GM12878 (cell line): ENCODE measurements around the gene SLC47A2. TPM values are rescaled to one million over a fixed set of nuclear protein-coding genes. Genes with fewer than 3 reads are reported as not detected.

Experiments used
- ATAC-seq: fragments of 200-7000 bp; cut with Tn5 transposase; 3 replicates; pipeline ENCODE4 v1.9.1; 2020; ENCODE audit warnings: mild to moderate bottlenecking, moderate library complexity
- BruUV-seq: library from RNA; stranded (reverse); fragments of 400-500 nt; replicated peaks from 2 replicates; lab custom pipeline; 2021; lab: Mats Ljungman, UMichigan
- CTCF ChIA-PET: fragments of 300-600 bp; sonication (Branson Sonifier 250); formaldehyde crosslinking; extraction: SDS; loops from one replicate; lab custom pipeline; 2021; ENCODE audit warnings: inconsistent platforms; lab: Yijun Ruan, JAX
- POLR2A ChIA-PET: fragments of 350-600 bp; formaldehyde crosslinking; extraction: SDS; loops from one replicate; lab custom pipeline; 2021; ENCODE audit warnings: inconsistent platforms; lab: Charles Lee
- RAD21 ChIA-PET: fragments of 300-600 bp; sonication (Branson Sonifier 250); formaldehyde crosslinking; loops from one replicate; lab custom pipeline; 2023; ENCODE audit warnings: antibody characterized with exemption; ENCODE audit not compliant: unreplicated experiment; lab: Charles Lee
- SMC1A ChIA-PET: fragments of 300-600 bp; sonication (Branson Sonifier 250); formaldehyde crosslinking; loops from one replicate; lab custom pipeline; 2023; ENCODE audit not compliant: unreplicated experiment, uncharacterized antibody; lab: Charles Lee
- DNase-seq: peaks from one replicate; pipeline ENCODE4 v3.0.0-alpha.2; 2011; ENCODE audit warnings: low read depth, low spot score
- FAIRE-seq: peaks from 3 replicates; lab custom pipeline; 2011; peaks lifted over from hg19 to GRCh38; lab: Jason Lieb, UNC
- H2AFZ ChIP-seq: 2 replicates; pipeline ENCODE4 v1.6.0; 2011; ENCODE audit warnings: low read depth, low read length, control low read depth; ENCODE audit not compliant: control insufficient read depth
- H3K27ac ChIP-seq: 2 replicates; pipeline ENCODE4 v1.5.1; 2011; ENCODE audit warnings: control low read depth; ENCODE audit not compliant: control insufficient read depth, insufficient read depth
- H3K27me3 ChIP-seq, 2 experiments: replicated peaks in 1 of 2; 2 replicates each; pipeline versions ENCODE4 v1.6.0 to v1.6.1; 2011; ENCODE audit warnings: low read length in 1 of 2; ENCODE audit not compliant: control insufficient read depth in 2 of 2, insufficient read depth in 2 of 2
- H3K36me3 ChIP-seq, 2 experiments: 2 replicates each; pipeline ENCODE4 v1.5.1; 2011; ENCODE audit warnings: low read length in 1 of 2; ENCODE audit not compliant: control insufficient read depth in 2 of 2, insufficient read depth in 2 of 2
- H3K4me1 ChIP-seq: 2 replicates; pipeline ENCODE4 v1.6.1; 2011; ENCODE audit warnings: mild to moderate bottlenecking, low read length, moderate library complexity, mixed read lengths; ENCODE audit not compliant: control insufficient read depth, insufficient read depth
- H3K4me2 ChIP-seq: 2 replicates; pipeline ENCODE4 v1.6.0; 2011; ENCODE audit warnings: control low read depth; ENCODE audit not compliant: control insufficient read depth, insufficient read depth
- H3K4me3 ChIP-seq: fragments of 200-600 bp; sonication (generic); 2 replicates; pipeline ENCODE4 v1.5.1; 2016
- H3K79me2 ChIP-seq: 2 replicates; pipeline ENCODE4 v1.6.0; 2011; ENCODE audit warnings: low read length; ENCODE audit not compliant: control insufficient read depth, insufficient read depth
- H3K9ac ChIP-seq: 2 replicates; pipeline ENCODE4 v1.8.0; 2011; ENCODE audit warnings: low read length, control low read depth, mixed read lengths; ENCODE audit not compliant: control insufficient read depth, insufficient read depth
- H3K9me3 ChIP-seq: replicated peaks from 3 replicates; pipeline ENCODE4 v1.5.1; 2011; ENCODE audit warnings: mild to moderate bottlenecking, low read length; ENCODE audit not compliant: control insufficient read depth, insufficient read depth
- H4K20me1 ChIP-seq: 2 replicates; pipeline ENCODE4 v1.6.0; 2011; ENCODE audit not compliant: control insufficient read depth, insufficient read depth
- ASH2L ChIP-seq: fragments of 300-600, 200-600 bp; sonication (generic); IDR thresholded peaks from 2 replicates; pipeline ENCODE4 v1.6.1; 2017; ENCODE audit warnings: low read depth, mild to moderate bottlenecking, borderline replicate concordance
- ATF7 ChIP-seq: fragments of 450-650 bp; IDR thresholded peaks from 2 replicates; pipeline ENCODE4 v1.6.1; 2016; ENCODE audit warnings: low read depth, mild to moderate bottlenecking
- BCL11A ChIP-seq: IDR thresholded peaks from 2 replicates; pipeline ENCODE4 v1.6.1; 2011; ENCODE audit warnings: low read depth, low read length
- CBX3 ChIP-seq: fragments of 200-600 bp; sonication (generic); IDR thresholded peaks from 2 replicates; pipeline ENCODE4 v1.6.1; 2016; ENCODE audit warnings: low read depth, borderline replicate concordance
- CBX5 ChIP-seq: sonication (generic); IDR thresholded peaks from 2 replicates; pipeline ENCODE4 v1.6.1; 2016; ENCODE audit warnings: low read depth, moderate library complexity, mild to moderate bottlenecking, inconsistent platforms
- CHD1 ChIP-seq: IDR thresholded peaks from 2 replicates; pipeline ENCODE4 v1.6.1; 2012; ENCODE audit warnings: low read depth, low read length, improper control_type of control experiment
- FOS ChIP-seq: IDR thresholded peaks from 3 replicates; pipeline ENCODE4 v1.6.1; 2011; ENCODE audit warnings: borderline replicate concordance; ENCODE audit not compliant: insufficient read length; ENCODE audit errors: extremely low read depth
- HDGF ChIP-seq: fragments of 450-650 bp; IDR thresholded peaks from 2 replicates; pipeline ENCODE4 v1.6.1; 2016; ENCODE audit warnings: antibody characterized with exemption
- IKZF1 ChIP-seq: fragments of 450-650 bp; conservative IDR thresholded peaks from 2 replicates; pipeline ENCODE4 v1.6.1; 2017; ENCODE audit warnings: antibody characterized with exemption, mild to moderate bottlenecking
- MYC ChIP-seq: IDR thresholded peaks from 2 replicates; pipeline ENCODE4 v1.6.1; 2011; ENCODE audit warnings: mild to moderate bottlenecking, low read length, moderate library complexity, inconsistent platforms; ENCODE audit not compliant: insufficient read depth, insufficient replicate concordance, insufficient read length, severe bottlenecking
- NR2C1 ChIP-seq: fragments of 450-650 bp; IDR thresholded peaks from 2 replicates; pipeline ENCODE4 v1.6.1; 2017; ENCODE audit warnings: antibody characterized with exemption, mild to moderate bottlenecking, moderate library complexity
- NRF1 ChIP-seq: conservative IDR thresholded peaks from 2 replicates; pipeline ENCODE4 v1.6.1; 2011; ENCODE audit warnings: mild to moderate bottlenecking, low read depth, low read length, improper control_type of control experiment
- RUNX3 ChIP-seq: IDR thresholded peaks from 2 replicates; pipeline ENCODE4 v1.6.1; 2012; ENCODE audit warnings: low read length, inconsistent platforms
- SKIL ChIP-seq: fragments of 450-650 bp; IDR thresholded peaks from 2 replicates; pipeline ENCODE4 v1.6.1; 2017; ENCODE audit warnings: mild to moderate bottlenecking, low read depth, inconsistent platforms; ENCODE audit not compliant: poor library complexity, severe bottlenecking
- USF1 ChIP-seq: IDR thresholded peaks from 2 replicates; pipeline ENCODE4 v1.6.1; 2011; ENCODE audit warnings: borderline replicate concordance, low read depth, mild to moderate bottlenecking, moderate library complexity, mixed read lengths, low read length; ENCODE audit not compliant: insufficient read depth; ENCODE audit errors: extremely low read length
- ZBTB4 ChIP-seq: fragments of 450-650 bp; formaldehyde crosslinking; IDR thresholded peaks from 2 replicates; pipeline ENCODE4 v1.4.0; 2022; ENCODE audit warnings: mild to moderate bottlenecking, moderate library complexity
- WGBS: methylation state at CpG from one replicate; pipeline ENCODE4 v1.1.6; 2016; ENCODE audit warnings: low lambda C conversion rate; ENCODE audit not compliant: insufficient replicate concordance, insufficient coverage; ENCODE audit errors: missing lambda C conversion rate; 5-methylcytosine and 5-hydroxymethylcytosine counted together
- in situ Hi-C: fragments of 300-500 bp; cut with MboI; formaldehyde crosslinking; loops from 9 replicates; pipeline ENCODE4 v1.14.3; 2018; ENCODE audit warnings: mixed read lengths
- intact Hi-C: fragments of 100-400 bp; cut with micrococcal nuclease; formaldehyde crosslinking; loops from one replicate; pipeline ENCODE4 v1.14.2; 2022; ENCODE audit not compliant: unreplicated experiment
- polyA plus RNA-seq, 11 experiments: library from polyadenylated mRNA; depleted of rRNA in 4 of 11; unstranded in 6 of 11; stranded (reverse) in 5 of 11; fragments of >200 nt; fragmentation: Nextera tagmentation in 4 of 11; fragmentation: Illumina TruSeq in 1 of 11; extraction: Ambion mirVana in 4 of 11; extraction: Trizol in 1 of 11; gene quantifications; 1 replicate in 1 of 11; 2 replicates in 10 of 11; pipeline versions ENCODE4 v1.2.1 to v1.2.3, GENCODE V29; 2011 to 2016; ENCODE audit warnings: inconsistent platforms in 2 of 11, missing spikeins in 2 of 11, low read depth in 1 of 11
- total RNA-seq, 4 experiments: library from RNA; depleted of rRNA in 3 of 4; stranded (reverse); fragments of >200 nt in 3 of 4; fragmentation: Illumina TruSeq in 1 of 4; extraction: Trizol in 1 of 4; gene quantifications; 2 replicates each; pipeline versions ENCODE4 v1.2.1 to v1.2.3, GENCODE V29; 2013 to 2021
- TF ChIP-seq, protein P1 (sequence below): fragments of 450-650 bp; IDR thresholded peaks from 2 replicates; pipeline ENCODE4 v1.6.1; 2016; ENCODE audit warnings: mild to moderate bottlenecking

The SLC47A2 gene
- total and polyA plus RNA-seq, 10 of the 15 experiments (the other 5 are each of a cell fraction or from before 2014, with no cell fraction given): not detected

DNA sequence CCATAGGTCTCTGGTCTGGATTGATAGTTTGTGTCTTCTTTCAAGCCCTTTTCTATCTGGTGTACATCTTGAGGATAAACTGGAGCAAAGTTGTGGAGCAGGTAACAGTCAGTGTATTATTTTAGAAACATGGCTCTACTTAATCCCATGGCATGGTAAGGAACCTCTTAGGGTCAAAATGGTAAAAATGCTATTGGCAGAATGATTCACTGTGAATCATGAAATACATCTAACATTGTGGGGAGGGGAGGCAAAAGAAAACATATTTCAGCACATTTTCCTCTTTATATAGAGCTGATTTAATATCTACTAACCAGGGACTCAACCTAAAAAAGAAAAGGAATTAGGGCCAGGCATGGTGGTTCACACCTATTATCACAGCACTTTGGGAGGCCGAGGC, 85.7 kb downstream of the SLC47A2 start (continued):
- TF ChIP-seq ATF7: no peak
- no peak for TF ChIP-seq CBX3
- TF ChIP-seq, protein P1, sequence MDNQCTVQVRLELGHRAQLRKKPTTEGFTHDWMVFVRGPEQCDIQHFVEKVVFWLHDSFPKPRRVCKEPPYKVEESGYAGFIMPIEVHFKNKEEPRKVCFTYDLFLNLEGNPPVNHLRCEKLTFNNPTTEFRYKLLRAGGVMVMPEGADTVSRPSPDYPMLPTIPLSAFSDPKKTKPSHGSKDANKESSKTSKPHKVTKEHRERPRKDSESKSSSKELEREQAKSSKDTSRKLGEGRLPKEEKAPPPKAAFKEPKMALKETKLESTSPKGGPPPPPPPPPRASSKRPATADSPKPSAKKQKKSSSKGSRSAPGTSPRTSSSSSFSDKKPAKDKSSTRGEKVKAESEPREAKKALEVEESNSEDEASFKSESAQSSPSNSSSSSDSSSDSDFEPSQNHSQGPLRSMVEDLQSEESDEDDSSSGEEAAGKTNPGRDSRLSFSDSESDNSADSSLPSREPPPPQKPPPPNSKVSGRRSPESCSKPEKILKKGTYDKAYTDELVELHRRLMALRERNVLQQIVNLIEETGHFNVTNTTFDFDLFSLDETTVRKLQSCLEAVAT: no peak
- no peak for TF ChIP-seq NR2C1
- TF ChIP-seq BCL11A: no peak

DNA sequence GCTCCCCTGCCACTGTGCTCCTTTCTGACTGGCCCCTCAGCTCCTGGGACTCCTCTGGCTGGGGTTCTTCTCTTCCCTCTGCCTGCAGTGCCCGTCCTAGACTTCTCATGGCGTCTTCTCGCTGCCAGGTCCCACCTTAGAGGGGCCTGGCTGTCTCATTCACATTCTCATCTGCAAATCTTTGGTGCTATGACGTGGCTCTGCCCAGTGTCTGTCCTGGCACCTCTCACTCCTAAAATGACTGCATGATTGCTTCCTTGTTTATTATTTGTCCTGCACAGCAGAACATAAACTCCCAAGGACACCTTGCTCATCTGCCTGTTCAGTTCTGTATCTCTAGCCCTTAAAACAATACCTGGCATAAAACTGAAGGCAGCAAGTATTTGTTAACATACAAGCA, 86.3 kb downstream of the SLC47A2 start:
- Histone ChIP-seq H2AFZ (no peak overlapping the region), H3K4me1 (no peaks in the 10 kb centered on the region), H3K9ac (no peak overlapping the region), H3K36me3 (no peaks in the 10 kb centered on the region), H3K27me3 (no peaks in the 10 kb centered on the region), H3K4me2 (no peak overlapping the region), H3K9me3 (no peaks in the 10 kb centered on the region), H3K4me3 (no peak overlapping the region), H3K79me2 (no peaks in the 10 kb centered on the region), H3K27ac (no peak overlapping the region), H4K20me1 (no peaks in the 10 kb centered on the region)
- BruUV-seq: no TSS peak
- ChIA-PET SMC1A (interaction anchor here (1.7 kb wide), 1 partner anchor 15 kb away, joined by 4 read pairs; no protein-coding TSS in a partner anchor), POLR2A (interaction anchor here (0.5 kb wide), 1 partner anchor 93 kb away, joined by 3 read pairs; no protein-coding TSS in a partner anchor), RAD21 (no interaction called here), CTCF (no interaction called here)
- ATAC-seq (no peak), DNase-seq (no peak), FAIRE-seq (no peak)
- intact Hi-C loops (no loop called here), in situ Hi-C loops (no loop called here)
- 2% methylated on average over 4 of the region's 4 CpGs for WGBS
- TF ChIP-seq SKIL (no peak), RUNX3 (no peak), CBX5 (no peak), MYC (no peak), NRF1 (no peak), CHD1 (no peak), USF1 (no peak), ASH2L (no peak), ZBTB4 (CRISPR knock-in tag) (no peak), HDGF (no peak), IKZF1 (no peak), FOS (no peak)
